ENCODE data around the gene TMEM208.
A peak's percentile ranks its signal among the peaks of the same experiment; 100 is the strongest.

DNA sequence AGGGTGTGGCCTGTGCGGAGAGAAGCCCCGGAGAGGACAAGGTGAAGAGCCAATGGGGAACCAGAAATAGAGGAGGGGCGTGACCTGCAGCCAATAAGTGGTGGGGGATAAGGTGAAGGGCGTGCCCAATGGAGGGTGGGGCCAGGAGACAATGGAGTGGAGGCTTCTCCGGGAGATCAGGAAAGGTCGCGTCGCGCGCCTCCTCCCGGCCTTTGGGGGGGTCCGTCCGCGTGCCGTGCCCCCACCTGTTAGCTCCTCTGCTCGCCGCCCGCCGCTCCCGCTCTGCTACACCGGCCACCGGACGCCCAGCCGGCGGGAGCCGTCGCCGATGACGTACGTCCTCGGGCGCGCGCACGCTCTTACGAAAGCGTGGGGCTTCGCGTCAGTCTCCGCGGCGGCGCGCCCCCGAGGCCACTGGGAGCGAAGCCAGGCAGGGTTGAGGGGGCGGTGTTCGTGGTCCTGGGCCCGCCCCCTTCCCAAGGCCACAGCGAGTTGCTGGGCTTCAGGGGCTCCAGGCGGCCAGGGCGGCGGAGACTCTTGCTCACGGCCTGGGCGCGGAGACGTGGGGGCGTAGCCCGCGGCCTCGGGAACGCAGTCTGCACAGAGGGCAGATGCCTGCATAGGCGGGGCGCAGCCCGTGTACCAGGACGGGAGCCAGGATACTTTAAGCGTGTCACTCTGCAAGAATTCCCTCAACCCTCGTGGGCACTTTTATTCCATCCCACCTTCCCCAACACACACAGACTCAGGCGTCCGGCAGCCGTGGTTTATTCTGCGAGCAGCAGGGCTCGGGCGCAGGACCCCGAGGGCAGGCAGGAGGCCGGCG, 43.1 kb upstream of the TMEM208 start, which contains the start of gene MATCAP1:
- TF ChIP-seq, protein P1, sequence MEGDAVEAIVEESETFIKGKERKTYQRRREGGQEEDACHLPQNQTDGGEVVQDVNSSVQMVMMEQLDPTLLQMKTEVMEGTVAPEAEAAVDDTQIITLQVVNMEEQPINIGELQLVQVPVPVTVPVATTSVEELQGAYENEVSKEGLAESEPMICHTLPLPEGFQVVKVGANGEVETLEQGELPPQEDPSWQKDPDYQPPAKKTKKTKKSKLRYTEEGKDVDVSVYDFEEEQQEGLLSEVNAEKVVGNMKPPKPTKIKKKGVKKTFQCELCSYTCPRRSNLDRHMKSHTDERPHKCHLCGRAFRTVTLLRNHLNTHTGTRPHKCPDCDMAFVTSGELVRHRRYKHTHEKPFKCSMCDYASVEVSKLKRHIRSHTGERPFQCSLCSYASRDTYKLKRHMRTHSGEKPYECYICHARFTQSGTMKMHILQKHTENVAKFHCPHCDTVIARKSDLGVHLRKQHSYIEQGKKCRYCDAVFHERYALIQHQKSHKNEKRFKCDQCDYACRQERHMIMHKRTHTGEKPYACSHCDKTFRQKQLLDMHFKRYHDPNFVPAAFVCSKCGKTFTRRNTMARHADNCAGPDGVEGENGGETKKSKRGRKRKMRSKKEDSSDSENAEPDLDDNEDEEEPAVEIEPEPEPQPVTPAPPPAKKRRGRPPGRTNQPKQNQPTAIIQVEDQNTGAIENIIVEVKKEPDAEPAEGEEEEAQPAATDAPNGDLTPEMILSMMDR (IDR thresholded peaks at IDR 0.05) = peak in 1 of 3 experiments; percentile 7
- no peak for TF ChIP-seq POLR2A (IDR thresholded peaks at IDR 0.05; ENCODE audit: low read depth)
- peak; percentile 78 to 88 for TF ChIP-seq POLR2AphosphoS5 (IDR thresholded peaks at IDR 0.05)
